Retinal pigment epithelial cell (primary cell): Measurements from ENCODE around the gene PROX1.

Source experiments
- DNase-seq: peaks from one replicate; pipeline ENCODE4 v3.0.0-alpha.2; 2010; ENCODE audit warnings: low read depth
- H3K4me3 ChIP-seq: 2 replicates; pipeline ENCODE4 v1.5.1; 2011; ENCODE audit warnings: mild to moderate bottlenecking, low read length, control low read depth, moderate library complexity
- CTCF ChIP-seq: conservative IDR thresholded peaks from 2 replicates; pipeline ENCODE4 v1.5.1; 2011; ENCODE audit warnings: low read depth, low read length, control low read depth, inconsistent platforms

PROX1 gene

GRCh38 chr1:213979751-213980586 lies 7.8 kb upstream of the PROX1 start:
- TF ChIP-seq CTCF: no peak
- DNase-seq: no peak
- no peak overlapping the region for H3K4me3 ChIP-seq

- TF ChIP-seq CTCF: no peak
- DNase-seq: no peak
- H3K4me3 ChIP-seq: no peak overlapping the region
Observed at GRCh38 chr1:213980906-213981305, 6.9 kb upstream of the PROX1 start.

GRCh38 chr1:213982289-213982671 lies 5.5 kb upstream of the PROX1 start:
- no peak for TF ChIP-seq CTCF
- no peak overlapping the region for H3K4me3 ChIP-seq
- no peak for DNase-seq

GRCh38 chr1:213982672-213983492 lies 4.9 kb upstream of the PROX1 start:
- peak overlapping the region; percentile 16 for H3K4me3 ChIP-seq
- no peak for DNase-seq
- TF ChIP-seq CTCF: no peak

- DNase-seq: no peak
- H3K4me3 ChIP-seq: no peak overlapping the region
- no peak for TF ChIP-seq CTCF
Observed at GRCh38 chr1:213983493-213984386, 4.0 kb upstream of the PROX1 start.

GRCh38 chr1:213984387-213985208 lies 3.2 kb upstream of the PROX1 start:
- H3K4me3 ChIP-seq: no peak overlapping the region
- TF ChIP-seq CTCF: no peak
- DNase-seq: no peak
